Bronchial epithelial cell (primary cell): Measurements from ENCODE around the gene ENPP1. TPM values are rescaled to one million over a fixed set of nuclear protein-coding genes. Genes with fewer than 3 reads are reported as not detected.

Experiments used
- DNase-seq: peaks from one replicate; pipeline ENCODE4 v3.0.0-alpha.2; 2010; ENCODE audit warnings: low read depth
- FAIRE-seq: peaks from 2 replicates; lab custom pipeline; 2011; peaks lifted over from hg19 to GRCh38; lab: Jason Lieb, UNC
- H3K27me3 ChIP-seq: 2 replicates; pipeline ENCODE4 v1.5.1; 2011; ENCODE audit warnings: low read length; ENCODE audit not compliant: control insufficient read depth, insufficient read depth
- H3K36me3 ChIP-seq: 2 replicates; pipeline ENCODE4 v1.5.1; 2011; ENCODE audit warnings: low read length; ENCODE audit not compliant: control insufficient read depth, insufficient read depth
- H3K4me3 ChIP-seq: 2 replicates; pipeline ENCODE4 v1.5.1; 2011; ENCODE audit warnings: mild to moderate bottlenecking, low read depth, low read length, control low read depth
- total RNA-seq: library from RNA; depleted of rRNA; stranded (reverse); fragments of >200 nt; gene quantifications from 2 replicates; pipeline ENCODE4 v1.2.1, GENCODE V29; 2014
- TF ChIP-seq, protein P1 (sequence below): IDR thresholded peaks from 2 replicates; pipeline ENCODE4 v1.5.1; 2011; ENCODE audit warnings: mild to moderate bottlenecking, moderate library complexity, low read length, control low read depth, inconsistent platforms; ENCODE audit not compliant: insufficient read depth, severe bottlenecking

The ENPP1 gene
- total RNA-seq, 1 donor from 2014 or later = under 0.01 TPM

- no peak for DNase-seq
- Histone ChIP-seq H3K27me3 (no peaks in the 10 kb centered on the region), H3K4me3 (no peak overlapping the region), H3K36me3 (no peaks in the 10 kb centered on the region)
- TF ChIP-seq, protein P1, sequence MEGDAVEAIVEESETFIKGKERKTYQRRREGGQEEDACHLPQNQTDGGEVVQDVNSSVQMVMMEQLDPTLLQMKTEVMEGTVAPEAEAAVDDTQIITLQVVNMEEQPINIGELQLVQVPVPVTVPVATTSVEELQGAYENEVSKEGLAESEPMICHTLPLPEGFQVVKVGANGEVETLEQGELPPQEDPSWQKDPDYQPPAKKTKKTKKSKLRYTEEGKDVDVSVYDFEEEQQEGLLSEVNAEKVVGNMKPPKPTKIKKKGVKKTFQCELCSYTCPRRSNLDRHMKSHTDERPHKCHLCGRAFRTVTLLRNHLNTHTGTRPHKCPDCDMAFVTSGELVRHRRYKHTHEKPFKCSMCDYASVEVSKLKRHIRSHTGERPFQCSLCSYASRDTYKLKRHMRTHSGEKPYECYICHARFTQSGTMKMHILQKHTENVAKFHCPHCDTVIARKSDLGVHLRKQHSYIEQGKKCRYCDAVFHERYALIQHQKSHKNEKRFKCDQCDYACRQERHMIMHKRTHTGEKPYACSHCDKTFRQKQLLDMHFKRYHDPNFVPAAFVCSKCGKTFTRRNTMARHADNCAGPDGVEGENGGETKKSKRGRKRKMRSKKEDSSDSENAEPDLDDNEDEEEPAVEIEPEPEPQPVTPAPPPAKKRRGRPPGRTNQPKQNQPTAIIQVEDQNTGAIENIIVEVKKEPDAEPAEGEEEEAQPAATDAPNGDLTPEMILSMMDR = no peak
- no peak for FAIRE-seq
Observed at GRCh38 chr6:131821010-131821807, 13.4 kb downstream of the ENPP1 start.

DNA sequence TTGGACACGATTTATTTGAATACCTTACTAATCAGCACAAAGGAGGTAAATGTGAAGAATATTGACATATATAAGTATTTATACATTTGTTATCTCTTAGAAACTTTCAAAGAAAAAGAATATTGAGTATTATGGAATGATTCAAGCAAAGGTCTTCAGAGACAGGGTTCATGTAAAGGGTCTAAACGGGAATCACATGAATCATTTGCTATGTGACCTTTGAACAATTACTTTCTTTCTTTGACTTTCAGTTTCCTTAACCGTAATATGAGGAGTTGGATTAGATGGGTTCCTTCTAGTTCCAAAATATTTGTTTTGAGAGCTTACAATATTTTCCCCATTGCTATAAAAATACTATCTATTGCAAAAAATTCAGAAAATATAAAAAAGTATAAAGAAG is 14.3 kb downstream of the ENPP1 start:
- TF ChIP-seq, protein P1 = no peak
- Histone ChIP-seq H3K36me3 (no peaks in the 10 kb centered on the region), H3K4me3 (no peak overlapping the region), H3K27me3 (no peaks in the 10 kb centered on the region)
- FAIRE-seq = no peak
- no peak for DNase-seq

GRCh38 chr6:131823276-131823902 is 15.6 kb downstream of the ENPP1 start:
- H3K27me3 ChIP-seq = no peaks in the 10 kb centered on the region
- FAIRE-seq = no peak
- no peak overlapping the region for H3K4me3 ChIP-seq
- H3K36me3 ChIP-seq = no peaks in the 10 kb centered on the region
- TF ChIP-seq, protein P1 = no peak
- DNase-seq = no peak

GRCh38 chr6:131825946-131826345 is 18.1 kb downstream of the ENPP1 start:
- Histone ChIP-seq H3K4me3 (no peak overlapping the region), H3K36me3 (no peaks in the 10 kb centered on the region), H3K27me3 (no peaks in the 10 kb centered on the region)
- TF ChIP-seq, protein P1 = no peak
- FAIRE-seq (no peak), DNase-seq (peak; percentile 26)

DNA sequence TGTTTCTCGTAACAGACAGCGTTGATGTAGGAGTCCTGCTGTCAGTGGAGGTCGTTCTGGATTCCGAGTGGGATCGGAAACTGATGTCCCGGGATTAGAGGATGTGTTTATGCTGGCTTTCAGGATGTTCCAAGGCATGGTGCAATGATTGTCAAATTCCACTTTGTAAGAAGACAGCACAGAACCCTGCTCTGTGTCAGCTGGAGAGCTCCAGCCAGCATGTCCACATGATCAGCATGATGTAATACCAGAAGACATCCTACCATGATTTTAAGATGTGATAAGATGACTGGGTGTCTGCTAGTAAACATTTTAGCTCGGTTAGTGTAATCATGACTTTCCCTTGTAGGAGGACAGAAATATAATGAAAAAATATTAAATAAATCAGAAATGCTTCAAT is 20.3 kb downstream of the ENPP1 start:
- H3K27me3 ChIP-seq = no peaks in the 10 kb centered on the region
- TF ChIP-seq, protein P1 = no peak
- no peak overlapping the region for H3K4me3 ChIP-seq
- DNase-seq (no peak), FAIRE-seq (peak; percentile 66)
- no peaks in the 10 kb centered on the region for H3K36me3 ChIP-seq
